GM23248 (cell line): ENCODE data around the gene MORC1.

Experiments
- EZH2 ChIP-seq: fragments of 200-600 bp; sonication (generic); IDR thresholded peaks from 2 replicates; pipeline ENCODE4 v1.6.1; 2018; ENCODE audit warnings: antibody characterized with exemption, mild to moderate bottlenecking; ENCODE audit not compliant: insufficient read depth, poor library complexity, severe bottlenecking
- EZH2phosphoT487 ChIP-seq: fragments of 200-600 bp; sonication (generic); IDR thresholded peaks from 2 replicates; pipeline ENCODE4 v1.6.1; 2018; ENCODE audit warnings: antibody characterized with exemption, moderate library complexity, mild to moderate bottlenecking, low read depth; ENCODE audit not compliant: insufficient read depth

- no peak for TF ChIP-seq EZH2phosphoT487
- no peak for TF ChIP-seq EZH2
Observed at GRCh38 chr3:108953210-108953609, 164.7 kb downstream of the MORC1 start.
